HepG2 (cell line): ENCODE results near the gene ZNF175. TPM values are rescaled to one million over a fixed set of nuclear protein-coding genes. Genes with fewer than 3 reads are reported as not detected.

Source experiments
- AHR ChIP-seq: IDR thresholded peaks from 2 replicates; pipeline ENCODE4 v1.6.1; 2018; ENCODE audit warnings: missing genetic modification reagents, missing compliant biosample characterization
- ARNT ChIP-seq: fragments of 450-650 bp; IDR thresholded peaks from 2 replicates; pipeline ENCODE4 v1.6.1; 2017
- BCL6 ChIP-seq: IDR thresholded peaks from 2 replicates; pipeline ENCODE4 v1.6.1; 2016; ENCODE audit warnings: missing genetic modification reagents, missing compliant biosample characterization
- CENPX ChIP-seq: sonication (generic); formaldehyde crosslinking; IDR thresholded peaks from 2 replicates; pipeline ENCODE4 v1.9.0; 2021; ENCODE audit warnings: mild to moderate bottlenecking, missing genetic modification reagents, moderate library complexity
- FOXA1 ChIP-seq, 2 experiments: fragments of 450-650 bp in 1 of 2; sonication (generic) in 1 of 2; formaldehyde crosslinking in 1 of 2; IDR thresholded peaks; 2 replicates each; pipeline versions ENCODE4 v1.4.0 to v1.6.1; 2016 to 2020; ENCODE audit warnings: missing genetic modification reagents in 1 of 2
- GTF3A ChIP-seq: sonication (generic); formaldehyde crosslinking; conservative IDR thresholded peaks from 2 replicates; pipeline ENCODE4 v1.4.0; 2020; ENCODE audit warnings: mild to moderate bottlenecking, missing genetic modification reagents
- HIC2 ChIP-seq: sonication (generic); formaldehyde crosslinking; IDR thresholded peaks from 2 replicates; pipeline ENCODE4 v1.9.0; 2022; ENCODE audit warnings: low read depth, missing genetic modification reagents
- ISL2 ChIP-seq: sonication (generic); formaldehyde crosslinking; IDR thresholded peaks from 2 replicates; pipeline ENCODE4 v1.5.0; 2020; ENCODE audit warnings: missing genetic modification reagents
- MIER3 ChIP-seq: IDR thresholded peaks from 2 replicates; pipeline ENCODE4 v1.6.1; 2016; ENCODE audit warnings: missing compliant biosample characterization, borderline replicate concordance
- NCOA5 ChIP-seq: sonication (generic); formaldehyde crosslinking; IDR thresholded peaks from 2 replicates; pipeline ENCODE4 v1.4.0; 2020; ENCODE audit warnings: missing genetic modification reagents
- PHF21A ChIP-seq: sonication (generic); formaldehyde crosslinking; IDR thresholded peaks from 2 replicates; pipeline ENCODE4 v1.5.0; 2020; ENCODE audit warnings: mild to moderate bottlenecking, missing genetic modification reagents
- RBAK ChIP-seq: sonication (generic); formaldehyde crosslinking; IDR thresholded peaks from 2 replicates; pipeline ENCODE4 v1.5.1; 2020; ENCODE audit warnings: mild to moderate bottlenecking, missing genetic modification reagents
- REXO4 ChIP-seq: sonication (generic); formaldehyde crosslinking; IDR thresholded peaks from 2 replicates; pipeline ENCODE4 v1.8.0; 2022; ENCODE audit warnings: missing genetic modification reagents, mild to moderate bottlenecking, borderline replicate concordance
- SRSF1 ChIP-seq: fragments of 200-400 bp; formaldehyde crosslinking; optimal IDR thresholded peaks from 2 replicates; pipeline ENCODE3; 2017; ENCODE audit warnings: mild to moderate bottlenecking, low read depth, low read length, moderate library complexity
- THAP11 ChIP-seq: IDR thresholded peaks from 2 replicates; pipeline ENCODE4 v1.6.1; 2016; ENCODE audit warnings: missing biosample characterization, missing genetic modification reagents
- ZFY ChIP-seq: sonication (generic); formaldehyde crosslinking; IDR thresholded peaks from 2 replicates; pipeline ENCODE4 v1.4.0; 2020; ENCODE audit warnings: missing genetic modification reagents
- ZIK1 ChIP-seq: sonication (generic); formaldehyde crosslinking; IDR thresholded peaks from 2 replicates; pipeline ENCODE4 v1.5.0; 2020; ENCODE audit warnings: mild to moderate bottlenecking, low read depth, missing genetic modification reagents, borderline replicate concordance
- ZNF232 ChIP-seq: sonication (generic); formaldehyde crosslinking; IDR thresholded peaks from 2 replicates; pipeline ENCODE4 v1.4.0; 2020; ENCODE audit warnings: missing genetic modification reagents, borderline replicate concordance
- ZNF251 ChIP-seq: sonication (generic); formaldehyde crosslinking; IDR thresholded peaks from 2 replicates; pipeline ENCODE4 v1.9.0; 2021; ENCODE audit warnings: mild to moderate bottlenecking, missing genetic modification reagents
- ZNF326 ChIP-seq: sonication (generic); formaldehyde crosslinking; IDR thresholded peaks from 2 replicates; pipeline ENCODE4 v1.4.0; 2020; ENCODE audit warnings: missing genetic modification reagents, borderline replicate concordance
- ZNF382 ChIP-seq: sonication (generic); formaldehyde crosslinking; IDR thresholded peaks from 2 replicates; pipeline ENCODE4 v1.5.0; 2020; ENCODE audit warnings: missing genetic modification reagents, mild to moderate bottlenecking, borderline replicate concordance
- ZNF451 ChIP-seq: sonication (generic); formaldehyde crosslinking; IDR thresholded peaks from 2 replicates; pipeline ENCODE4 v1.5.0; 2020; ENCODE audit warnings: mild to moderate bottlenecking, missing genetic modification reagents
- ZNF530 ChIP-seq: sonication (generic); formaldehyde crosslinking; IDR thresholded peaks from 2 replicates; pipeline ENCODE4 v1.5.0; 2020; ENCODE audit warnings: low read depth, mild to moderate bottlenecking, missing genetic modification reagents
- ZNF646 ChIP-seq: sonication (generic); formaldehyde crosslinking; IDR thresholded peaks from 2 replicates; pipeline ENCODE4 v1.9.0; 2021; ENCODE audit warnings: mild to moderate bottlenecking, missing genetic modification reagents
- polyA plus RNA-seq, 8 experiments: library from polyadenylated mRNA; depleted of rRNA in 3 of 8; stranded (reverse) in 7 of 8; unstranded in 1 of 8; fragments of >200 nt; fragmentation: Illumina TruSeq in 4 of 8; extraction: Trizol in 4 of 8; gene quantifications; 2 replicates each; pipeline versions ENCODE4 v1.2.1 to v1.2.3, GENCODE V29; 2011 to 2016; ENCODE audit warnings: low read depth in 4 of 8, missing spikeins in 1 of 8, mixed read lengths in 1 of 8; ENCODE audit not compliant: insufficient read depth in 1 of 8
- total RNA-seq, 5 experiments: library from RNA; depleted of rRNA; stranded (reverse); fragments of >200 nt; fragmentation: Illumina TruSeq; extraction: Trizol; gene quantifications; 2 replicates each; pipeline ENCODE4 v1.2.3, GENCODE V29; 2016; ENCODE audit warnings: low read depth in 1 of 5

ZNF175 gene
- total and polyA plus RNA-seq, 2 of the 13 experiments (the other 11 are each of a cell fraction or from before 2014, with no cell fraction given) = 1.2 to 1.5 TPM

- TF ChIP-seq ZNF646 (CRISPR knock-in tag) (no peak), PHF21A (CRISPR knock-in tag) (no peak), AHR (CRISPR knock-in tag) (peak; percentile 94), ZNF451 (CRISPR knock-in tag) (no peak), ZFY (CRISPR knock-in tag) (peak; percentile 52), SRSF1 (no peak), ZNF326 (no peak), BCL6 (CRISPR knock-in tag) (0 out of 2 replicates have a peak, but pooled peaks have one; percentile 37), MIER3 (CRISPR knock-in tag) (peak; percentile 67; the same call in 1 of the 2 replicates), GTF3A (no peak), FOXA1 (IDR thresholded peaks at IDR 0.05) (no peak), FOXA1 (CRISPR knock-in tag; IDR thresholded peaks at IDR 0.05) (no peak), ARNT (no peak), REXO4 (CRISPR knock-in tag) (no peak), ZNF382 (CRISPR knock-in tag) (no peak), NCOA5 (CRISPR knock-in tag) (no peak), THAP11 (peak; percentile 58; the same call in 1 of the 2 replicates), CENPX (CRISPR knock-in tag) (no peak), ZIK1 (peak; percentile 45; the same call in 1 of the 2 replicates), ZNF530 (CRISPR knock-in tag) (0 out of 2 replicates have a peak, but pooled peaks have one; percentile 71), ZNF251 (no peak), ZNF232 (CRISPR knock-in tag) (peak; percentile 96), ISL2 (CRISPR knock-in tag) (peak; percentile 57; the same call in 1 of the 2 replicates), RBAK (CRISPR knock-in tag) (no peak), HIC2 (CRISPR knock-in tag) (no peak)
Measured at GRCh38 chr19:51552996-51553725, 17.9 kb upstream of the ZNF175 start (continued).
